GM12878 (cell line): ENCODE results near the gene MYO1E.

ENCODE experiments used
- EGR1 ChIP-seq, 2 experiments: IDR thresholded peaks; 1 replicate in 1 of 2; 2 replicates in 1 of 2; pipeline ENCODE4 v1.6.1; 2011 to 2012; ENCODE audit warnings: low read depth in 2 of 2, low read length in 2 of 2, borderline replicate concordance in 1 of 2, mild to moderate bottlenecking in 1 of 2, moderate library complexity in 1 of 2
- ETV6 ChIP-seq, 2 experiments: fragments of 450-650 bp in 1 of 2; IDR thresholded peaks in 1 of 2; conservative IDR thresholded peaks in 1 of 2; 2 replicates each; pipeline ENCODE4 v1.6.1; 2014; ENCODE audit warnings: antibody characterized with exemption in 1 of 2, borderline replicate concordance in 1 of 2, low read depth in 1 of 2, mild to moderate bottlenecking in 1 of 2, moderate library complexity in 1 of 2
- JUNB ChIP-seq: IDR thresholded peaks from 2 replicates; pipeline ENCODE4 v1.6.1; 2016; ENCODE audit warnings: antibody characterized with exemption, mild to moderate bottlenecking
- POLR2A ChIP-seq: IDR thresholded peaks from 2 replicates; pipeline ENCODE4 v1.6.1; 2011; ENCODE audit warnings: low read depth, mild to moderate bottlenecking, low read length
- POLR2AphosphoS5 ChIP-seq: IDR thresholded peaks from 2 replicates; pipeline ENCODE4 v1.6.1; 2011; ENCODE audit warnings: mild to moderate bottlenecking, low read length, inconsistent platforms
- RFX5 ChIP-seq: IDR thresholded peaks from 2 replicates; pipeline ENCODE4 v1.6.1; 2011; ENCODE audit warnings: low read depth, low read length, improper control_type of control experiment
- TAF1 ChIP-seq: IDR thresholded peaks from 2 replicates; pipeline ENCODE4 v1.6.1; 2011; ENCODE audit warnings: mild to moderate bottlenecking, low read depth, low read length, borderline replicate concordance
- ZNF207 ChIP-seq: fragments of 450-650 bp; IDR thresholded peaks from 2 replicates; pipeline ENCODE4 v1.6.1; 2014; ENCODE audit warnings: antibody characterized with exemption, mild to moderate bottlenecking, borderline replicate concordance
- ZSCAN29 ChIP-seq: fragments of 450-650 bp; IDR thresholded peaks from 2 replicates; pipeline ENCODE4 v1.6.1; 2017; ENCODE audit warnings: mild to moderate bottlenecking, moderate library complexity
- TF ChIP-seq, protein P1 (sequence below): IDR thresholded peaks from 2 replicates; pipeline ENCODE4 v1.6.1; 2012; ENCODE audit warnings: low read depth, low read length, improper control_type of control experiment
- TF ChIP-seq, protein P2 (sequence below): fragments of 150-350 bp; IDR thresholded peaks from 2 replicates; pipeline ENCODE4 v1.6.1; 2016; ENCODE audit warnings: low read depth, low read length
- TF ChIP-seq, protein P3 (sequence below), 3 experiments: IDR thresholded peaks in 2 of 3; conservative IDR thresholded peaks in 1 of 3; 2 replicates each; pipeline ENCODE4 v1.5.1; 2011; ENCODE audit warnings: low read depth in 3 of 3, low read length in 3 of 3, mild to moderate bottlenecking in 3 of 3, control low read depth in 2 of 3, moderate library complexity in 2 of 3, inconsistent platforms in 1 of 3, mixed read lengths in 1 of 3; ENCODE audit not compliant: control insufficient read depth in 2 of 3, insufficient read depth in 1 of 3; ENCODE audit errors: extremely low read depth in 1 of 3

DNA sequence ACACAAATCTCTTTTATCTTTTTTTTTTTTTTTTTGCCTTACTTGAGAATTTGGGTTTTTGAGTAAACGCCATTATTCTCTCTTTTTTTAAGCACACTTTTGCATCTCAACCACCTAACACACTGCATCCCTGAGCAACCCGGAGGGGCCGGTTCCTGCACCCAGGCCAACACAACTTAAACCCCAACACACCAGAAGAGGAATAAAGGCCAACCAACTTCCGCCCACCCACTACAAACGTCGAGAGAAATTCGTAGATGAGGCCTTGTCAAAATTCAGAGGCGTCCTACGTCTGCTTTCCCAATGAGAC lies 268.1 kb downstream of the MYO1E start:
- no peak for TF ChIP-seq JUNB
- TF ChIP-seq, protein P1, sequence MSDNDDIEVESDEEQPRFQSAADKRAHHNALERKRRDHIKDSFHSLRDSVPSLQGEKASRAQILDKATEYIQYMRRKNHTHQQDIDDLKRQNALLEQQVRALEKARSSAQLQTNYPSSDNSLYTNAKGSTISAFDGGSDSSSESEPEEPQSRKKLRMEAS, result no peak
- no peak for TF ChIP-seq RFX5
- TF ChIP-seq ZNF207, result no peak
- TF ChIP-seq, protein P2, sequence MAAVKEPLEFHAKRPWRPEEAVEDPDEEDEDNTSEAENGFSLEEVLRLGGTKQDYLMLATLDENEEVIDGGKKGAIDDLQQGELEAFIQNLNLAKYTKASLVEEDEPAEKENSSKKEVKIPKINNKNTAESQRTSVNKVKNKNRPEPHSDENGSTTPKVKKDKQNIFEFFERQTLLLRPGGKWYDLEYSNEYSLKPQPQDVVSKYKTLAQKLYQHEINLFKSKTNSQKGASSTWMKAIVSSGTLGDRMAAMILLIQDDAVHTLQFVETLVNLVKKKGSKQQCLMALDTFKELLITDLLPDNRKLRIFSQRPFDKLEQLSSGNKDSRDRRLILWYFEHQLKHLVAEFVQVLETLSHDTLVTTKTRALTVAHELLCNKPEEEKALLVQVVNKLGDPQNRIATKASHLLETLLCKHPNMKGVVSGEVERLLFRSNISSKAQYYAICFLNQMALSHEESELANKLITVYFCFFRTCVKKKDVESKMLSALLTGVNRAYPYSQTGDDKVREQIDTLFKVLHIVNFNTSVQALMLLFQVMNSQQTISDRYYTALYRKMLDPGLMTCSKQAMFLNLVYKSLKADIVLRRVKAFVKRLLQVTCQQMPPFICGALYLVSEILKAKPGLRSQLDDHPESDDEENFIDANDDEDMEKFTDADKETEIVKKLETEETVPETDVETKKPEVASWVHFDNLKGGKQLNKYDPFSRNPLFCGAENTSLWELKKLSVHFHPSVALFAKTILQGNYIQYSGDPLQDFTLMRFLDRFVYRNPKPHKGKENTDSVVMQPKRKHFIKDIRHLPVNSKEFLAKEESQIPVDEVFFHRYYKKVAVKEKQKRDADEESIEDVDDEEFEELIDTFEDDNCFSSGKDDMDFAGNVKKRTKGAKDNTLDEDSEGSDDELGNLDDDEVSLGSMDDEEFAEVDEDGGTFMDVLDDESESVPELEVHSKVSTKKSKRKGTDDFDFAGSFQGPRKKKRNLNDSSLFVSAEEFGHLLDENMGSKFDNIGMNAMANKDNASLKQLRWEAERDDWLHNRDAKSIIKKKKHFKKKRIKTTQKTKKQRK, result no peak
- TF ChIP-seq, protein P3, sequence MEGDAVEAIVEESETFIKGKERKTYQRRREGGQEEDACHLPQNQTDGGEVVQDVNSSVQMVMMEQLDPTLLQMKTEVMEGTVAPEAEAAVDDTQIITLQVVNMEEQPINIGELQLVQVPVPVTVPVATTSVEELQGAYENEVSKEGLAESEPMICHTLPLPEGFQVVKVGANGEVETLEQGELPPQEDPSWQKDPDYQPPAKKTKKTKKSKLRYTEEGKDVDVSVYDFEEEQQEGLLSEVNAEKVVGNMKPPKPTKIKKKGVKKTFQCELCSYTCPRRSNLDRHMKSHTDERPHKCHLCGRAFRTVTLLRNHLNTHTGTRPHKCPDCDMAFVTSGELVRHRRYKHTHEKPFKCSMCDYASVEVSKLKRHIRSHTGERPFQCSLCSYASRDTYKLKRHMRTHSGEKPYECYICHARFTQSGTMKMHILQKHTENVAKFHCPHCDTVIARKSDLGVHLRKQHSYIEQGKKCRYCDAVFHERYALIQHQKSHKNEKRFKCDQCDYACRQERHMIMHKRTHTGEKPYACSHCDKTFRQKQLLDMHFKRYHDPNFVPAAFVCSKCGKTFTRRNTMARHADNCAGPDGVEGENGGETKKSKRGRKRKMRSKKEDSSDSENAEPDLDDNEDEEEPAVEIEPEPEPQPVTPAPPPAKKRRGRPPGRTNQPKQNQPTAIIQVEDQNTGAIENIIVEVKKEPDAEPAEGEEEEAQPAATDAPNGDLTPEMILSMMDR (IDR thresholded peaks at IDR 0.05 in 2 of 3, conservative IDR thresholded peaks at IDR 0.05 in 1 of 3; ENCODE audit: control insufficient read depth in 2 of 3, extremely low read depth in 1 of 3, insufficient read depth in 1 of 3, low read depth in 3 of 3, low read length in 3 of 3), result no peak
- TF ChIP-seq TAF1, result 0 out of 2 replicates have a peak, but pooled peaks have one; percentile 15
- no peak for TF ChIP-seq POLR2AphosphoS5
- TF ChIP-seq ZSCAN29, result no peak
- TF ChIP-seq POLR2A, result no peak
- no peak for TF ChIP-seq ETV6 (conservative IDR thresholded peaks at IDR 0.05 in 1 of 2, IDR thresholded peaks at IDR 0.05 in 1 of 2; ENCODE audit: borderline replicate concordance in 1 of 2, low read depth in 1 of 2)
- peak in 1 of 2 experiments; percentile 52; a peak in 1 of 3 replicates for TF ChIP-seq EGR1 (IDR thresholded peaks at IDR 0.05; ENCODE audit: borderline replicate concordance in 1 of 2, low read depth in 2 of 2, low read length in 2 of 2)
